HFF-Myc (cell line): Measurements from ENCODE around the gene TMEM131.

Experiments
- DNase-seq: peaks from one replicate; pipeline ENCODE4 v3.0.0-alpha.2; 2011; ENCODE audit warnings: low read depth; ENCODE audit errors: extremely low read depth
- H3K4me3 ChIP-seq: replicated peaks from 2 replicates; pipeline ENCODE4 v1.5.1; 2011; ENCODE audit warnings: low read depth, mild to moderate bottlenecking, control low read depth, low read length
- CTCF ChIP-seq: IDR thresholded peaks from 2 replicates; pipeline ENCODE4 v1.5.1; 2012; ENCODE audit warnings: mild to moderate bottlenecking, low read depth, low read length, control low read depth; ENCODE audit errors: missing control alignments

TMEM131 gene

GRCh38 chr2:98037206-98037605, 41.5 kb upstream of the TMEM131 start:
- no peak overlapping the region for H3K4me3 ChIP-seq
- no peak for TF ChIP-seq CTCF
- no peak for DNase-seq

- DNase-seq = no peak
- no peak for TF ChIP-seq CTCF
- no peak overlapping the region for H3K4me3 ChIP-seq
Measured at GRCh38 chr2:98036349-98037000, 40.7 kb upstream of the TMEM131 start.

- no peak for DNase-seq
- H3K4me3 ChIP-seq = no peak overlapping the region
- TF ChIP-seq CTCF = no peak
Measured at GRCh38 chr2:98034745-98035144, 39.0 kb upstream of the TMEM131 start.

GRCh38 chr2:98032086-98032485, 36.3 kb upstream of the TMEM131 start:
- DNase-seq = no peak
- H3K4me3 ChIP-seq = no peak overlapping the region
- TF ChIP-seq CTCF = no peak

GRCh38 chr2:98029718-98030222, 34.0 kb upstream of the TMEM131 start:
- DNase-seq = no peak
- H3K4me3 ChIP-seq = no peak overlapping the region
- no peak for TF ChIP-seq CTCF

- DNase-seq = no peak
- no peak overlapping the region for H3K4me3 ChIP-seq
- TF ChIP-seq CTCF = no peak
Measured at GRCh38 chr2:98028931-98029717, 33.4 kb upstream of the TMEM131 start.
